Non-pigmented ciliary epithelial cell (primary cell): ENCODE measurements around the gene GEMIN4.

Experiments
- DNase-seq: peaks from one replicate; pipeline ENCODE4 v3.0.0-alpha.2; 2010; ENCODE audit warnings: low read depth

GEMIN4 gene

DNA sequence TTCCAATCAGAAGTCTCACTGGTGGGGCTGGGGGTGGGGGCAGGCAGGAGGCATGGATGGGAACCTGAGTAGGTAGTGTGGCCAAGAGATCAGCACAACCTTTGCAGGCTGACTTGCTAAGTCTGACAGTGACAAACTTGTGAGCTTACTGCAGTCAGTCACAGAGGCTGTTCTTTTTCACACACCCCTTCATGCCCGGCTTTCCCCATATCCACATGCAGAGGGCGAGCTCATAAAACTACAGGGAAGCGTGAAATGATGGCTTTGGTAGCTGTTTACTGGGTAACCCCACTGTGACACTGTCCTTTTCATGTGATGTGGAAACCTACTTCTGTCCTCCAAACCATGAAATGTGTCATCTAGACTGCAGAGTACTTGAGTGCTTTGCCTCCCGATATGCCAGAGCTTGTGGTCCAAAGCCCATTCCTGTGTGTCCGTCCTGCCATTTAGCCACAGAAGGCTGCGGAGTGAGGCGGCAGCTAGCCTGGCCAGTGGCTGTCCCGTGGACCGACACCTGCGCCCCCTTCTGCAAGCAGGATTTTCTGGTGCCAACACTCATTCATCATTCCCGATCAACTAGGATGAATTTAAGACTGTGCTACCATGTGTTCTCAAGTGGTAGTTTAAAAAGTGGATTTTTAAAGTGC lies 9.8 kb downstream of the GEMIN4 start:
- no peak for DNase-seq

DNA sequence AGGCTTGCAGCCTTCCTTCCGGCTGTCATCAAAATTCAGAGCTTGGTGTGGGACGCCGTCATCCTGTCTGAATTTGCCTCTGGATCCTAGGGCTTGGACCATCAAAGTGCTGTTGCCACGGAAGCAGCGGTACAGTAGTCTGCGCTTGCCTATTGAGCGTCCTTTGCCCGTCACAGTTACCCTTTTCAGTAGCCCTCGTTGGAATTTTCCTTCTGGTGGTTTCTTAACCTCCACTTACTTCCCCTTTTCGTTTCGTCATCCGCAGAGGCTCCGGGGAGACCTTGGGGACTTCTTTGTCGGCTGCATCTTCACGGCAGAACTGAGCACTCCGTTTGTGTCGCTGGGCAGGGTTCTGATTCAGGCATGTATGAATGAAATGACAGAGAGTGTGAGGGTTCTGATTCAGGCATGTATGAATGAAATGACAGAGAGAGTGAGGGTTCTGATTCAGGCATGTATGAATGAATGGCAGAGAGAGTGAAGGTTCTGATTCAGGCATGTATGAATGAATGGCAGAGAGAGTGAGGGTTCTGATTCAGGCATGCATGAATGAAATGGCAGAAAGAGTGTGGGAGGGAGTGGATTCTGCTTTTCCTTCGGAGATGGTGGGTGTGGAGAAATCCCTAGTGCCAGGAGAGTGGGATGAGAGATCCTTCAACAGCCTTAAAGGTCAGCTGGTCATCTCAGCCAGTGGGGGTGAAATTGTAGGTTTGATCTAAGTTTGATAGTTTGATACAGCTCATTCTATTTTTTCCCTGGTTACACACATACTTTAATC lies 11.6 kb downstream of the GEMIN4 start:
- no peak for DNase-seq

DNA sequence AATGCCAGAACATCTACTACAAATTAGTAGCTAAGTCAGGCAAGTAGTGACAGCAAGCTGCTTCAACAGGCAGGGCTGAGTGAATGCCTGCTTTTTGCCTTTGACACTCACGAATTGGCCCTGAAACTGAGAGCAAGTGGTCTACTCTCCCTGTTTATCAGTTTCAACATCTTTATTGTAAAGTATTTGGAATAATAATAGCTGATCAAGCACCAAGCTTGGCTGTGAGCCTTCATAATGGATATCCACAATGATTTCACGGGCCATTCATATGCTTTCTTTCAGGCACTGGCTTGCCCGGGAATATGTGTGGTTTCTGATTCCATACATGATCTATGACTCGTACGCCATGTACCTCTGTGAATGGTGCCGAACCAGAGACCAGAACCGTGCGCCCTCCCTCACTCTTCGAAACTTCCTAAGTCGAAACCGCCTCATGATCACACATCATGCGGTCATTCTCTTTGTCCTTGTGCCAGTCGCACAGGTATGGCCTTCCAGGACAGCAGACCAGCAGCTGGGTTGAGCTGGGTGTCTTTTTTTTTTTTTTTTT lies 14.4 kb downstream of the GEMIN4 start:
- DNase-seq, result no peak

DNA sequence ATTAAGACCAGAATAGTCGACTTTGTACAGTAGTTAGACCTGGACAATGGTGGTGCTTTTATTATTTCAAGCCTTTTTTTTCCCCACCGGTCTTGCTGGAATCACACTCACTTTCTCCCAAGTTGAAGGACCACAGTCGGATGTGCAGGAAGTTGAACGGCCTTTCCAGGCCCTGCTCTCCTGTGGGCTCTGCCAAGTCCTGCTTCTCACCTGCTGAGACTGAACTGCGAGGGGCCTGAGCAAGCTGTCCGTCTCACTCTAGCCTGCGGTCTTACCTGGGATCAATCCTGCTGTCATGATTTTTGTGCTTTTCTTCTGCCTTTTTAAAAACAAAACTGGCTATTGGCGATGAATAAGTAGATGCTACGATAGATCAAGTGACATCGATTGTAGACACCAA lies 18.3 kb downstream of the GEMIN4 start:
- DNase-seq, result no peak

DNA sequence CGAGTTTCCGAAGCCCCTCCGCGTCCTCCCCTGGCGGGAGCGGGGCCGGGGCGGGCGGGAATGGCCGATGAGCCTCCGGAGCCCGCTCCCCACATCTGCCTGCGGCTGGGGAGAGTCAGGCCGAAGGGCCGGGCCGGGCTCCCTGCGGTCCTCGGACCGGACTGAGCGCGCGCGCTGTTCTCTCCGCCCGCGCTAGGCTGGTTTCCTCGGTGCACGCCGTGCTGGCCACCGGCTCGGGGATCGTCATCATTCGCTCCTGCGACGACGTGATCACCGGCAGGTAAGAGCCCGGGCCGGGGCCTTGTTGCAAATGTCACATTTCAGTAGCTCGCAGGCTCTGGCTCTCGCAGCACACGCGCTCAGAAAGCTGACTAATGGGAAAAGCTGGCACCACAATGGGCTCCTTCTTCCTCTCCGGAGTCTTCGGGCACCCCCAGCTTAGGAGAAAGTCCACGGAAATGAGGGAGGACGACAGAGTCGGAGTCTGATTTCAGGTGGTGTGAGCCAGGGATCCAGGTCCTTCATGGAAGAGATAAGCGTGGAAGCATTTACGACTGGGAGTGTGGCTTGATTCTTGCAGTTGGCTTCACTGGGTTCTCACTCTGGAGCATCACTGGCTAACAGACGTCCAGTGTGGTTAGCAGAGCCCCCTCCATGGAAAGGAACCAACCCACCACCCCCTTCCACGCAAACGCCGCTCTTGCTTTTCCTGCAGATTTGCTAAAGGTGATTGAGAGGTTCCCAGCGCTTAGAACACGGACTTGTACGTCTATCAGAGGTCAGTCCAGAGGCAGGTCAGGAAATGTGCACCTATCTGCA lies 19.0 kb downstream of the GEMIN4 start:
- DNase-seq, result no peak

DNA sequence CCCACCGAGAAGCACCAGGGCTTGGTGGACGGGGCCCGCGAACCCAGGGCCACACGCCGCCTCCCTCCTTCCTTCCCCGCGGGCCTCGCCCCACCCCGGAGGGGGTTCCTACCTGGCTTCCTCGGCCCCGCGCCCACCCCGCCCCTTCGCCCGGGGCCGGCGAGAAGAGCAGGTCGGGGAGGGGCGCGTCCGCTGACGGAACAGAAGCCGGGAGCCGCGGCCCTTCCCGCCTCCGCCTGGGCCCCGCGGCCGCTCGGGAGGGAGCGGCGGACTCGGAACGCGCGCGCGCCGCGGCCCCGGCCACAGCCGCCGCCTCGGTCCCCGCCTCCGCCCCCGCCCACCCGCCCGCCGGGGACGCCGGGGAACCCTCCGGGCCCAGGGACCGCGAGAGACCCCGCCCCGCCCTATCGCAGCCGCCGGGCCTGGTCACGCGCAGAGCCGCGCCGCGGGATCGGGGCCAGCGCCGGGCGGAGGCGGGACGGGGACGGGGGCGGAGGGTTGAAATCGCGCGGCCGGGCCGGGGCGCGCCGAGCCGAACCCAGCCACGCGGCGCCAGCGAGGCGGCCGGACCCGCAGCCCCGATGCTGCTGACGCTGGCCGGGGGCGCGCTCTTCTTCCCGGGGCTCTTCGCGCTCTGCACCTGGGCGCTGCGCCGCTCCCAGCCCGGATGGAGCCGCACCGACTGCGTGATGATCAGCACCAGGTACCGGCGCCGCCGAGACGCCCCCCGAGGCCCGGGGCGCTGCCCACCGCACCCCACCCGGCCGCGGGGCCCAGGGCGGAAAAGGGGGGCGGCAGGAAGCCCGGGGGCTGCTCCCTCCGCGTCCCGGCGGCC lies 19.8 kb downstream of the GEMIN4 start, which contains the start of gene TLCD3A:
TLCD3A (plus strand) TSS at position 530 of the 835 bp plus-strand sequence; CDS start at position 582, 52 bp downstream.
- no peak for DNase-seq

DNA sequence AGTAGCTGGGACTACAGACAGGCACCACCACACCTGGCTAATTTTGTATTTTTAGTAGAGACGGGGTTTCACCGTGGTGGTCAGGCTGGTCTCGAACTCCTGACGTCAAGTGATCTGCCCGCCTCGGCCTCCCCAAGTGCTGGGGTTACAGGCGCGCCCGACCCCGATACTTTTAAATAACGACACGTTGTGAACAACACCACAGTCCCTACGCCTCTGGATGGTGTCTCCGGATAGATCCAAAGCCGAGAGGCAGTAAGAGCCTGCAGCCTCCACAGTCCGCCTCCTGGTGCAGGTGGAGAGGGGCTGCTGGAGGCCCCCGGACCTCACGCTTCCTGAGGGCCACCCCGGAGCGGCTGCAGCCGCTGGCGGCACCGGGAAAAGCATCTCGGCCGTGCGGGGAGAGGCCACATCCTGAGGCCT lies 20.4 kb downstream of the GEMIN4 start:
- DNase-seq, result no peak

DNA sequence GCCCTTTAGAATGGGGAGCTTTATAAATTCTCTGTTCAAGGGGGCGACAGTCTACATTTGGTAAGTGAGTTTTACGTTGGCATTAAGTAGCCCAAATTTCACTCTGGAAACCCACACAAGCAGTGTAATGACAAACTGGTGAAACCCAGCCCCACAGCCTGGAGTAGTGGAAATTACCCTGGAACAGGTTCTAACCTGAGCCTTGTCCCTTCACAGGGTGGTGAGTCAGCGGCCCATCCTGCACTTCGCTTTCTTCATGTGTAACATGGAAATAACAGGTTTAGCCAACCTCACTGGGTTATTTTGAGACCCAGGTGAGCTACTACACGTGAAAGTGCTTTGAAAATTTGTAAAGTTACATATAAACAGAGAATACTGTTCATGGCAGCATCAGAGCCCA lies 23.2 kb downstream of the GEMIN4 start:
- no peak for DNase-seq

DNA sequence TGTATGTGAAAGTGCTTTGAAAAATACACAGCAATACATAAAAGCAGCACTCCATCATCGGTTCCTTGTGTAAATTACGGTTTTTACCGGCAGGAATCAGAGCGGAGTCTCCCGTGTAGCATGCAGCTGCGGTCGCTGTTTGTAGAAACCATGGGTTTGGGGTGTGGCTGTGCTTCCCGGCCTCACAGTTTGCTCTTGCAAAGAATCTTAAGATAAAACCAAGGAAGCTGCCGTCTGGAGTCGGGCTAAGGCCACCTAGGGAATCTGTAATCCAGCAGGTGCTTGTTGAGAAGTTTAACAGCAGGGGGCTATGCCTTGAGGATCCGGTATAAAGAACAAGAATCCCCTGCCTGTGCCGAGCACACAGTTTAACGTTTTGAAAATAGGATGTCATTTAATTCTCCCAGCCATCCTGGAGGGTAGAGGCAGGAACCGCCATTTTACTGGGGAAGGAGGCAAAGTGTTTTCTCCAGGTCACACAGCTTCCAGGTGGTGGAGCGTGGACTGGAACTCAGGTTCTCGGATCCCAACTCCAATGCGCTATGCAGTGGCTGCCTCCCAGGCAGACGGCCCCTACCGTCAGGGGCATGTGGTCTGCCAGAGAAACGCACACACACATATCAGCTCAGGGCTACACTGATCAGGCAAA lies 25.7 kb downstream of the GEMIN4 start:
- DNase-seq, result no peak

DNA sequence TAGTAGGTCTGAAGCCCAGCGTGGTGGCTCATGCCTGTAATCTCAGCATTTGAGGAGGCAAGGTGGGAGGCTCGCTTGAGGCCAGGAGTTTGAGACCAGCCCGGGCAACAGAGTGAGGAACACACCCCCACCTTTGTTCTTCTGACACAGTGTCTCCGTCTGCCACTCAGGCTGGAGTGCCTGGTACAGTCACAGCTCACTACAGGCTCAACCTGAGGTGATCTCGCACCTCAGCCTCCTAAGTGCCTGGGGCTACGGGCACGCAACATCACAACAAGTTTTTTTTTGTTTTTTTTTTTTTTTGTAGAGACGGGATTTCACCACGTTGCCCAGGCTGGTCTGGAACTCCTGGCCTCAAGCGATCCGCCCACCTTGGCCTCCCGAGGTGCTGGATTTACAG lies 26.3 kb downstream of the GEMIN4 start:
- DNase-seq, result no peak

DNA sequence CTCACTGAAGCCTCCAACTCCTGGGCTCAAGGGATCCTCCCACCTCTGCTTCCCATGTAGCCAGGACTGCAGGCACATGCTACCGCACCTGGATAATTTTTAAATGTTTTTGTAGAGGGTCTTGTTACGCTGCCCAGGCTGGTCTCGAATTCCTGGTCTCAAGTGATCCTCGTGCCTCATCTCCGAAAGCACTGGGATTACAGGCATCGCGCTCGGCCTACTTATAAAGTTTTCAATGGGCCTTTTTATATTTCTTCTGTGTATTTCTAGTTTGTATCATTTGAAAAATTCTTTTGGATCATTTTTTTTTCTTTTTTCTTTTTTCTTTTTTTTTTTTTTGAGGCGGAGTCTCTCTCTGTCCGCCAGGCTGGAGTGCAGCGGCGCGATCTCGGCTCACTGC lies 27.0 kb downstream of the GEMIN4 start:
- DNase-seq, result no peak

DNA sequence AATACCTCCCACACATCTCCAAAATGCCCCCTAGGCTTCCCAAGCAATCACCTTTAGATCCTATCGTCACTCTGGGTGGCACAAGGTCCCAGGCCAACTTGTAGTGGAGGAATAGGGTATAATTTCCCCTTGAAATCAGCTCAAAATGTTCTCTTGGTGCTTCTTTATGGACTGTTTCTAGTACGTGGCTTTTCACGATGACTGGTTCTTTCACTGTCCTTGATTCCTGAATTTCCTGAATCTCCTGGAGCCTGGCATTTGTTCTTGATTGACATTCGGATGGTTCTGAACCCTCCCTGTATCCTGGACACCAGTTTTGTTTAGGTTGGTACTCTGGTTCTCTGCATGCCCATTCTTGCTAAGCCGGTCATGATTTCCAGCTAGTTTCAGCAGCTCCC lies 30.5 kb downstream of the GEMIN4 start:
- DNase-seq, result no peak

DNA sequence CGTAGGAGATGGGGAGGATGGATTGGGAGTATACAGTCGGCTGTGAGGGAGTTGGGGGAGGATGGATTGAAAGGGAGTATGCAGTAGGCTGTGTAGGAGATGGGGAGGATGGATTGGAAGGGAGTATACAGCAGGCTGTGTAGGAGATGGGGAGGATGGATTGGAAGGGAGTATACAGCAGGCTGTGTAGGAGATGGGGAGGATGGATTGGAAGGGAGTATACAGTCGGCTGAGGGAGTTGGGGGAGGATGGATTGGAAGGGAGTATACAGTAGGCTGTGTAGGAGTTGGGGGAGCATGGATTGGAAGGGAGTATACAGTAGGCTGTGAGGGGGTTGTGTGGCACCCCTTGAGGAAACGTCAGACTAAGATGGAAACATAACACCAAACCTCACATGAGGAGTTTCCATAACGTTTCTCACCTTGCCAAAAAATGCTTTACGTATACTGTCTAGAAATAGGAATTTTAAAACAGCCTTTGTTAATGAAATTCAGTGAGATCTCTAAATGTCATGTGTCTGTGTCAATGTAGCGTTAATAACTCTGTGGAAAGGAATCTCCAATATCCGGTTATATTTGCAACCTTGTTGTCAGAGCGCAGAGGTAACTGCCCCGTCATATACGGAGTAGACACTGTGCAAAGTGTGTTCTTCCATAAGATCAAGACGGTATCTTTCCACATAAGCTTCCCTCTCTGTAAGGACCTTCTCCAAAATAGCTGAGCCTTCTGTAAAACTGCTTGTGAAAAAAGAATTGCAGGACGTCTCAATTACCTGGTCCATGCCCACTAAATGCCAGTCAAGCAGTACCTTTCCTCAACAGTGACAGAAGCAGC lies 31.1 kb downstream of the GEMIN4 start:
- no peak for DNase-seq

DNA sequence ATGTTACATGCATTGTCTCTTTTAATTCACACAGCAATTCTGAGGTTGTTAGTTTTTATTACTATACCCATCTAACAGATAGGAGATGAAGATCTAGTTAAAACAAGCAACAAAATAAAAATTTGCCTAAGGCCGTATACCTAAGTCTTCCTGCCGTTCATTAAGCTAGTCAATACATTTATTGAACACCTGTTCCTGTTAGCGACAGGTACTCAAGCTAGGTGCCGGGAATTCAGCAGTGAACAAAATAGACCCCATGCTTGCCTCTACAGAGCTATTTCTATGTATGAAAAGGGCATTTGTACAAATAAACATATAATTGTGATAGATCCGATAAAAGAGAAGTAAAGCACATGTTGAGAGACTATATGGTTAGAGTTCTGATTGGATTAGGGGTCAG lies 34.0 kb downstream of the GEMIN4 start:
- no peak for DNase-seq

DNA sequence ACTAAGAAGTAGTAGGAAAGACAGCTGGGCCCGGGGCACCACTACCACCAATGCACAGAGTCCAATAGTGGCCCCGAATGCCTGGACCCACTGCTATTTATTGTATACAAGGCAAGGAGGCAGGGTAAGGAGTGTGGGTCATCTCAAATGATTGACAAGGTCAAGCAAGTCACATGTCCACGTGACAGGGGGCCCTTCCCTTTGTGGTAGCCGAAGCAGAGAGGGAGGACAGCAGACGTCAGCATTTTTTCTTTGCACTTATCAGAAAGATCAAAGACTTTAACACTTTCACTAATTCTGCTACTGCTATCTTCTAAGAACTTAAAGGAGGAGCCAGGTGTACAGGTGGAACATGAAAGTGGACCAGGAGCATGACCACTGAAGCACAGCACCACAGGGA lies 43.9 kb downstream of the GEMIN4 start:
- DNase-seq, result no peak

DNA sequence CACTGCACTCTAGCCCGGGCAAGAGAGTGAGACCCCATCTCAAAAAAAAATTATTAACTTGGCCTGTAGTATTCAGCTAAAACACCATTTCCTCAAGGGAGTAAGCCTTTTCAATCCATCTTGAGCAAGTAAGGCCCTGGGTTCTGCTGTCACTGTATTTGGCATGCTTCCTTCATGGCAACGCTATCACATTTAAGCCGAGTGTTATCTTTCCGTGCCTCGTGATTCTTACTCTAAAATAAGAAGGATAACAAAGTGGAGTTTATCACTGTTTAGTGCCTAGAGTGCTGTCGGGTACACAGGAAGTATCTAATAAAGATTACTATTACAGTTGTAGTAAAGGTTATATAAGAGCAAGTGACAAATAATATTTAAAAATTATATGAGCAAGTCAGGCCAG lies 46.2 kb downstream of the GEMIN4 start:
- DNase-seq, result no peak

DNA sequence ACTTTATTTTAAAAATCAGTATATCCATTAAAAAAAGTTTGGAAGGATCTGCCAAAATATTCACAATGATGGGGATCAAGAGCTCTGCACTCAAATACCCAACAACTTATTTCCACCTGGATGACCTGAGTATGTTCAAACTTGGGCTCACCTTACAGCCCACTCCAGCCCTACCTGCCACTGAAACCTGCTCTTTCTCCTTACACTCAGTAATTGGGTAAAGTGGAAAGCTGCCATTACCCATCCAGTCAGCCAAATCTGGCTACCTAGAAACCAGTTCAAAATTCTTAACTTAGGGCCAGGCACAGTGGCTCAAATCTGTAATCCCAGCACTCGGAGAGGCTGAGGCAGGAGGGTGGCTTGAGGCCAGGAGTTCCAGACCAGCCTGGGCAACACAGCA lies 47.1 kb downstream of the GEMIN4 start:
- DNase-seq, result no peak

DNA sequence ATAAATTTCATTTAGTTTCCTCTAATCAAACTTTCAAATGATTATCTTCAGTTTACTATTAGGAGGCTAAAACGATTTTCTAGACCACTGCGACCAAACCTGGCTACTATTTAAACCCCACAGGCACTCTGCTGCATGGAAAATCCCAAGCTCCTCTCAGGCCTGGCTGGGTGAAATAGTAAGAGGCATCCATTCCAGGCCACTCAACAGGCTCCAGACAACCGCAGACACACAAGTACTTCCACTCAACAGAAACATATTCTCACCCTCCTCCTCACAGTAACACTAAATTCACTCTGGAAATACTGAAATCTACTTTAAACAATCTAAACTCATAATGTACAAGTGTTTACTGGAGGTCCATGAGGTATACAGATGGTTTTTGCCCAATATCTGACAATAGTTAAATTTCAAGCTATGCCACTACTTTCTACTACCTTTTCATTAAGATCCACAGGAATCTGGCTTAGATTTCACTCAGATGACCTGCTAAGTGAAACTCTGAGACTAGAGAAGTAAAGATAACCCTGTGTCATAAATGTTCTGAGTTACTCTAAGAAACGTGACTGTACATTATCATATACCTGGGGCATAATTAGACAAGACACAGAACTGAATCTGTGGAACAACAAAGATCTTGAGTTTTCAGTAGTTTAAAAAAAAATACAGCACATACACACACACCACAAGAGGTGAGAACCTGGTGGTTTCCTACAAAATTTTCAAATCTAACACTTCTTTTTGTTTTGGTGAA lies 47.8 kb downstream of the GEMIN4 start:
- DNase-seq, result no peak

DNA sequence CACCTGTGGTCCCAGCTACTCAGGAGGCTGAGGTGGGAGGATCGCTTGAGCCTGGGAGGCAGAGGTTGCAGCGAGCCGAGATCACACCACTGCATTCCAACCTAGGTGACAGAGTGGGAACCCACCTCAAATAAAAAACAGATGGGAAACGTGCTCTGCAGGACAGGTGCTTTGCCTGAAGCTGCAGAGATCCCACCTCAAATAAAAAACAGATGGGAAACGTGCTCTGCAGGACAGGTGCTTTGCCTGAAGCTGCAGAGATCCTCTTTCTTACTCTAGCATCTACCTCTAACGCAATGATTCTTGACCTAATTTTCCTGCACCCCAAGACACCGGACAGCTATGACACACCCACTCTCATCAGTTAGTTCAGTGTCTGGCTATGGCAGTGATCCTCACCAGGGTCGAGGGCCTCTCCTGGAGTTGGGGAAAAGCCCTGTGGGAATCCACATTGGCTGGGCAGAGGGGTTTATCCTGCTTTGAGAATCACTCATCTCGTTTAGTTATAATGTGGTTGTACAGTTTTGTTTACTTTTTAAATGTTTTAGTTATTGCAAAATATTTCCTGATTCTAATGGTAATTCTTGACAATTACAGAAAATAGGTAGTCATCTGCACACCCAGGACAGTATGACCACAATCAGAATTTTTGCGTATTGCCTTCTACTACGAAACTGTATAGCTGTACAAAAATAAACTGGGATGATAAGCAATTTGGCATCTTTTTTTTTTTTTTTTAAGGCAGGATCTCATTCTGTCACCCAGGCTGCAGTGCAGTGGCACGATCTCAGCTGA lies 48.8 kb downstream of the GEMIN4 start:
- no peak for DNase-seq
